ENCODE data around the gene ZFYVE28.

- TF ChIP-seq, protein P1, sequence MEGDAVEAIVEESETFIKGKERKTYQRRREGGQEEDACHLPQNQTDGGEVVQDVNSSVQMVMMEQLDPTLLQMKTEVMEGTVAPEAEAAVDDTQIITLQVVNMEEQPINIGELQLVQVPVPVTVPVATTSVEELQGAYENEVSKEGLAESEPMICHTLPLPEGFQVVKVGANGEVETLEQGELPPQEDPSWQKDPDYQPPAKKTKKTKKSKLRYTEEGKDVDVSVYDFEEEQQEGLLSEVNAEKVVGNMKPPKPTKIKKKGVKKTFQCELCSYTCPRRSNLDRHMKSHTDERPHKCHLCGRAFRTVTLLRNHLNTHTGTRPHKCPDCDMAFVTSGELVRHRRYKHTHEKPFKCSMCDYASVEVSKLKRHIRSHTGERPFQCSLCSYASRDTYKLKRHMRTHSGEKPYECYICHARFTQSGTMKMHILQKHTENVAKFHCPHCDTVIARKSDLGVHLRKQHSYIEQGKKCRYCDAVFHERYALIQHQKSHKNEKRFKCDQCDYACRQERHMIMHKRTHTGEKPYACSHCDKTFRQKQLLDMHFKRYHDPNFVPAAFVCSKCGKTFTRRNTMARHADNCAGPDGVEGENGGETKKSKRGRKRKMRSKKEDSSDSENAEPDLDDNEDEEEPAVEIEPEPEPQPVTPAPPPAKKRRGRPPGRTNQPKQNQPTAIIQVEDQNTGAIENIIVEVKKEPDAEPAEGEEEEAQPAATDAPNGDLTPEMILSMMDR (IDR thresholded peaks at IDR 0.05) = no peak
- TF ChIP-seq POLR2A (IDR thresholded peaks at IDR 0.05) = no peak
These were observed 16.0 kb upstream of the ZFYVE28 start for GRCh38 chr4:2434420-2434819.
